Measurements from ENCODE around the gene FRZB.

Gene FRZB

GRCh38 chr2:182845794-182846417 lies 20.5 kb downstream of the FRZB start:
- no peak for DNase-seq (ENCODE audit: low spot score)

- DNase-seq (ENCODE audit: low spot score), result no peak
Observed at GRCh38 chr2:182836451-182836850, 30.0 kb downstream of the FRZB start.

GRCh38 chr2:182834293-182834692 lies 32.1 kb downstream of the FRZB start:
- no peak for DNase-seq (ENCODE audit: low spot score)

- no peak for DNase-seq (ENCODE audit: low spot score)
Observed at GRCh38 chr2:182833084-182833854, 33.2 kb downstream of the FRZB start.

GRCh38 chr2:182831921-182832320 lies 34.5 kb downstream of the FRZB start:
- DNase-seq (ENCODE audit: low spot score), result no peak

GRCh38 chr2:182831101-182831500 lies 35.3 kb downstream of the FRZB start:
- DNase-seq (ENCODE audit: low spot score), result no peak

- DNase-seq (ENCODE audit: low spot score), result no peak
Observed at GRCh38 chr2:182827182-182827879, 39.1 kb downstream of the FRZB start.

GRCh38 chr2:182826496-182826895 lies 39.9 kb downstream of the FRZB start:
- DNase-seq (ENCODE audit: low spot score), result no peak

- DNase-seq (ENCODE audit: low spot score), result no peak
Observed at GRCh38 chr2:182826064-182826463, 40.4 kb downstream of the FRZB start.

GRCh38 chr2:182824767-182825158 lies 41.7 kb downstream of the FRZB start:
- DNase-seq (ENCODE audit: low spot score), result no peak

- DNase-seq (ENCODE audit: low spot score), result no peak
Observed at GRCh38 chr2:182824056-182824766, 42.2 kb downstream of the FRZB start.

- no peak for DNase-seq (ENCODE audit: low spot score)
Observed at GRCh38 chr2:182822733-182823132, 43.7 kb downstream of the FRZB start.

GRCh38 chr2:182821182-182821581 lies 45.3 kb downstream of the FRZB start:
- no peak for DNase-seq (ENCODE audit: low spot score)

- DNase-seq (ENCODE audit: low spot score), result no peak
Observed at GRCh38 chr2:182819412-182819811, 47.0 kb downstream of the FRZB start.

GRCh38 chr2:182818925-182819324 lies 47.5 kb downstream of the FRZB start:
- DNase-seq (ENCODE audit: low spot score), result no peak

- DNase-seq (ENCODE audit: low spot score), result no peak
Observed at GRCh38 chr2:182818501-182818900, 47.9 kb downstream of the FRZB start.

- DNase-seq (ENCODE audit: low spot score), result no peak
Observed at GRCh38 chr2:182817558-182817957, 48.9 kb downstream of the FRZB start.

GRCh38 chr2:182816866-182817265 lies 49.6 kb downstream of the FRZB start:
- no peak for DNase-seq (ENCODE audit: low spot score)

- no peak for DNase-seq (ENCODE audit: low spot score)
Observed at GRCh38 chr2:182814804-182815203, 51.6 kb downstream of the FRZB start.

- no peak for DNase-seq (ENCODE audit: low spot score)
Observed at GRCh38 chr2:182814380-182814779, 52.1 kb downstream of the FRZB start.

- no peak for DNase-seq (ENCODE audit: low spot score)
Observed at GRCh38 chr2:182810087-182810486, 56.4 kb downstream of the FRZB start.

GRCh38 chr2:182807319-182807718 lies 59.1 kb downstream of the FRZB start:
- DNase-seq (ENCODE audit: low spot score), result no peak

GRCh38 chr2:182804128-182804527 lies 62.3 kb downstream of the FRZB start:
- no peak for DNase-seq (ENCODE audit: low spot score)
